ENCODE results near the gene ATAT1.

Gene ATAT1

GRCh38 chr6:30626484-30627366 lies at the start of gene ATAT1:
TSS of gene ATAT1 (plus strand) at chr6:30626874.
- Histone ChIP-seq H3K9ac (ENCODE audit: low read length) (peak within 1 kb of the TSS; percentile 85), H3K27ac (ENCODE audit: low read length) (peak within 1 kb of the TSS; percentile 41), H3K79me2 (ENCODE audit: low read length) (peaks cover 4% of the 10 kb centered on the region; the same call in 1 of the 2 replicates), H3K4me3 (ENCODE audit: low read length) (peak within 1 kb of the TSS; percentile 99), H3K36me3 (replicated peaks; ENCODE audit: low read depth, low read length) (peaks cover 8% of the 10 kb centered on the region), H4K20me1 (ENCODE audit: insufficient read depth, low read length) (no peaks in the 10 kb centered on the region), H2AFZ (ENCODE audit: low read depth, low read length) (peak within 1 kb of the TSS; percentile 65; the same call in 1 of the 2 replicates), H3K9me3 (ENCODE audit: insufficient read depth, low read length) (no peaks in the 10 kb centered on the region), H3K27me3 (ENCODE audit: low read depth, low read length) (no peaks in the 10 kb centered on the region), H3K4me1 (ENCODE audit: low read length) (peaks cover 10% of the 10 kb centered on the region), H3K4me2 (ENCODE audit: low read length) (peak within 1 kb of the TSS; percentile 97)
- peak; percentile 32 for TF ChIP-seq CTCF (IDR thresholded peaks at IDR 0.05; ENCODE audit: low read depth, low read length)
- no peak for TF ChIP-seq EZH2phosphoT487 (IDR thresholded peaks at IDR 0.05; ENCODE audit: low read depth)

- H3K27ac ChIP-seq (ENCODE audit: low read length) = no peak overlapping the region
- H3K4me2 ChIP-seq (ENCODE audit: low read length) = no peak overlapping the region
- TF ChIP-seq EZH2phosphoT487 (IDR thresholded peaks at IDR 0.05; ENCODE audit: low read depth) (no peak), CTCF (IDR thresholded peaks at IDR 0.05; ENCODE audit: low read depth, low read length) (no peak)
- H3K36me3 ChIP-seq (replicated peaks; ENCODE audit: low read depth, low read length) = peaks cover 27% of the 10 kb centered on the region
- H3K4me3 ChIP-seq (ENCODE audit: low read length) = no peak overlapping the region
- no peaks in the 10 kb centered on the region for H3K9me3 ChIP-seq (ENCODE audit: insufficient read depth, low read length)
- peaks cover 4% of the 10 kb centered on the region; the same call in 1 of the 2 replicates for H3K4me1 ChIP-seq (ENCODE audit: low read length)
- H2AFZ ChIP-seq (ENCODE audit: low read depth, low read length) = no peak overlapping the region
- no peaks in the 10 kb centered on the region for H3K27me3 ChIP-seq (ENCODE audit: low read depth, low read length)
- peaks cover 37% of the 10 kb centered on the region for H3K79me2 ChIP-seq (ENCODE audit: low read length)
- peaks cover 16% of the 10 kb centered on the region for H4K20me1 ChIP-seq (ENCODE audit: insufficient read depth, low read length)
- H3K9ac ChIP-seq (ENCODE audit: low read length) = no peak overlapping the region
Measured at GRCh38 chr6:30578051-30578450, 48.6 kb upstream of the ATAT1 start.

- H3K9ac ChIP-seq (ENCODE audit: low read length) = no peak overlapping the region
- H2AFZ ChIP-seq (ENCODE audit: low read depth, low read length) = no peak overlapping the region
- H3K27me3 ChIP-seq (ENCODE audit: low read depth, low read length) = no peaks in the 10 kb centered on the region
- no peaks in the 10 kb centered on the region for H3K79me2 ChIP-seq (ENCODE audit: low read length)
- H3K27ac ChIP-seq (ENCODE audit: low read length) = no peak overlapping the region
- H3K4me1 ChIP-seq (ENCODE audit: low read length) = no peaks in the 10 kb centered on the region
- TF ChIP-seq CTCF (IDR thresholded peaks at IDR 0.05; ENCODE audit: low read depth, low read length) (no peak), EZH2phosphoT487 (IDR thresholded peaks at IDR 0.05; ENCODE audit: low read depth) (no peak)
- H3K36me3 ChIP-seq (replicated peaks; ENCODE audit: low read depth, low read length) = peaks cover 33% of the 10 kb centered on the region
- no peak overlapping the region for H3K4me3 ChIP-seq (ENCODE audit: low read length)
- H3K4me2 ChIP-seq (ENCODE audit: low read length) = no peak overlapping the region
- H3K9me3 ChIP-seq (ENCODE audit: insufficient read depth, low read length) = no peaks in the 10 kb centered on the region
- no peaks in the 10 kb centered on the region for H4K20me1 ChIP-seq (ENCODE audit: insufficient read depth, low read length)
Measured at GRCh38 chr6:30583921-30584320, 42.8 kb upstream of the ATAT1 start.

GRCh38 chr6:30589754-30590358 lies 36.8 kb upstream of the ATAT1 start:
- Histone ChIP-seq H3K4me2 (ENCODE audit: low read length) (no peak overlapping the region), H3K79me2 (ENCODE audit: low read length) (peaks cover 15% of the 10 kb centered on the region), H3K36me3 (replicated peaks; ENCODE audit: low read depth, low read length) (peaks cover 32% of the 10 kb centered on the region), H2AFZ (ENCODE audit: low read depth, low read length) (no peak overlapping the region), H4K20me1 (ENCODE audit: insufficient read depth, low read length) (peaks cover 4% of the 10 kb centered on the region; the same call in 1 of the 2 replicates), H3K27me3 (ENCODE audit: low read depth, low read length) (no peaks in the 10 kb centered on the region), H3K27ac (ENCODE audit: low read length) (no peak overlapping the region), H3K9me3 (ENCODE audit: insufficient read depth, low read length) (no peaks in the 10 kb centered on the region), H3K4me1 (ENCODE audit: low read length) (no peaks in the 10 kb centered on the region), H3K4me3 (ENCODE audit: low read length) (no peak overlapping the region), H3K9ac (ENCODE audit: low read length) (no peak overlapping the region)
- TF ChIP-seq CTCF (IDR thresholded peaks at IDR 0.05; ENCODE audit: low read depth, low read length) (no peak), EZH2phosphoT487 (IDR thresholded peaks at IDR 0.05; ENCODE audit: low read depth) (no peak)

All from OCI-LY3 (cell line).